HUES64 (cell line): ENCODE data around the gene SLC4A9.
A peak's percentile ranks its signal among the peaks of the same experiment; 100 is the strongest.
"Not testable (repeated sequence)": the region's sequence is repeated elsewhere in the genome, so short reads cannot be mapped to it uniquely, and the experiment has no call there.

Source experiments
- H3K27ac ChIP-seq: 2 replicates; pipeline ENCODE4 v1.7.0; 2013; ENCODE audit warnings: low read depth, low read length, inconsistent platforms
- H3K27me3 ChIP-seq: 2 replicates; pipeline ENCODE4 v1.6.1; 2013; ENCODE audit warnings: mild to moderate bottlenecking, low read length; ENCODE audit not compliant: insufficient read depth
- H3K36me3 ChIP-seq: 2 replicates; pipeline ENCODE4 v1.6.1; 2013; ENCODE audit warnings: mild to moderate bottlenecking, low read length; ENCODE audit not compliant: insufficient read depth
- H3K4me1 ChIP-seq: 2 replicates; pipeline ENCODE4 v1.6.1; 2013; ENCODE audit warnings: mild to moderate bottlenecking, low read length, moderate library complexity; ENCODE audit not compliant: insufficient read depth
- H3K4me3 ChIP-seq: 2 replicates; pipeline ENCODE4 v1.5.1; 2013; ENCODE audit warnings: mild to moderate bottlenecking, low read length, moderate library complexity
- H3K9ac ChIP-seq: 2 replicates; pipeline ENCODE4 v1.6.1; 2013; ENCODE audit warnings: mild to moderate bottlenecking, low read depth, low read length
- H3K9me3 ChIP-seq: 2 replicates; pipeline ENCODE4 v1.6.1; 2013; ENCODE audit warnings: low read depth, low read length; ENCODE audit not compliant: insufficient read depth
- WGBS: fragments of 150-250, 120-280 bp; methylation state at CpG from one replicate; pipeline ENCODE4 v1.1.7; 2013; ENCODE audit warnings: missing lambda C conversion rate; 5-methylcytosine and 5-hydroxymethylcytosine counted together

Gene SLC4A9

GRCh38 chr5:140401362-140402257 lies 41.6 kb downstream of the SLC4A9 start, which contains the start of gene ANKHD1:
Gene ANKHD1, plus strand, starts transcription at chr5:140401833. Its CDS starts 135 bp downstream, at chr5:140401968.
- Histone ChIP-seq H3K27me3 (no peaks in the 10 kb centered on the region), H3K36me3 (peaks cover 7% of the 10 kb centered on the region; the same call in 1 of the 2 replicates), H3K27ac (peak within 1 kb of the TSS; percentile 96), H3K4me3 (peak within 1 kb of the TSS; percentile 82), H3K9ac (peak within 1 kb of the TSS; percentile 90), H3K9me3 (no peaks in the 10 kb centered on the region), H3K4me1 (peaks cover 13% of the 10 kb centered on the region)
- under 1% methylated on average over 83 of the region's 83 CpGs for WGBS

- WGBS = 8% methylated on average over 36 of the region's 36 CpGs
- H3K27ac ChIP-seq = peak overlapping the region; percentile 96
Measured at GRCh38 chr5:140402258-140403074, 42.5 kb downstream of the SLC4A9 start.

DNA sequence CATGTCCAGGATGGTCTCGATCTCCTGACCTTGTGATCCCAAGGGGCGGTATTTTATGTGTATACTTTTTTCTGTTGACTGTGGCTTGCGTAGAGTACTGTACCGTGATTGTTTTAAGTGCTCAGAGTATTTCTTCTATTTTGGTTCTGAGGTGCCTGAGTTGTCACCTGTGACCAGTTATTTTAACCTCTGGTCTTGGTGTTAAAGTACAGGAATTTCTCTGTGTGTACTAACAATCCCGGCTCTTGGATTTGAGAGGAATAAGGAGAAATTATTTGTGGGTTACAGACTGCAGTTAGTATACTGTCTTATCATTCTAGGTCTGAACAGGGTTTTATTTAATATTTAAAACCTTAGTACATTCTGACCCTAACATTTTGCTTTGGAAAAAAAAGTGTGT lies 43.6 kb downstream of the SLC4A9 start:
- Histone ChIP-seq H3K36me3 (peaks cover 7% of the 10 kb centered on the region; the same call in 1 of the 2 replicates), H3K27me3 (no peaks in the 10 kb centered on the region), H3K4me3 (peak overlapping the region; percentile 82), H3K9ac (no peak overlapping the region), H3K27ac (no peak overlapping the region), H3K9me3 (no peaks in the 10 kb centered on the region), H3K4me1 (peaks cover 14% of the 10 kb centered on the region)
- WGBS = 85% methylated on average over 5 of the region's 5 CpGs

More at GRCh38 chr5:140402258-140403074, 42.5 kb downstream of the SLC4A9 start:
- Histone ChIP-seq H3K9ac (peak overlapping the region; percentile 90), H3K27me3 (no peaks in the 10 kb centered on the region), H3K4me3 (peak overlapping the region; percentile 82), H3K9me3 (no peaks in the 10 kb centered on the region), H3K36me3 (peaks cover 7% of the 10 kb centered on the region; the same call in 1 of the 2 replicates), H3K4me1 (peaks cover 16% of the 10 kb centered on the region)

DNA sequence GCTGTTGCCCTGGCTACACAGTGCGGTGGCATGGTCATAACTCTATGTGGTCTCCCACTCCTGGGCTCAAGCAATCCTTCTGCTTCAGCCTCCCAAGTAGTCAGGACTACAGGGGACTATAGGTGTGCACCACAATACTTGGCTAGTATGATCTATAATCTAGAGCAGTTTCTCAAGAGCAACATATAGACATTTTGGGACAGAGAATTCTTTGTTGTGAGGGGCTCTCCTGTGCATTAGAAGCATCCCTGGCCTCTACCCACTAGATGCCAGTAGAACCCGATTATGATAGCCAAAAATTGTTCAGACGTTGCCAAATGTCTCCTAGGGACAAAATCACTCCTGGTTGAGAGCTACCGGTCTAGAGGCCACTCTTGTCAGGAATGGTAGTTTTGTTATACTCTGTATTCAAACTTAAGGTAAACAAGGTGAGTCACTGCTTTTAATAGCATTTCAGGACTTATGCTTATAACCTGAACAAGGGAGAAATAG lies 48.8 kb downstream of the SLC4A9 start:
- Histone ChIP-seq H3K4me1 (peaks cover 6% of the 10 kb centered on the region; the same call in 1 of the 2 replicates), H3K27me3 (no peaks in the 10 kb centered on the region), H3K9ac (no peak overlapping the region), H3K4me3 (no peak overlapping the region), H3K36me3 (peaks cover 12% of the 10 kb centered on the region; the same call in 1 of the 2 replicates), H3K27ac (no peak overlapping the region), H3K9me3 (no peaks in the 10 kb centered on the region)
- 93% methylated on average over 4 of the region's 4 CpGs for WGBS

GRCh38 chr5:140413230-140413629 lies 53.2 kb downstream of the SLC4A9 start:
- 100% methylated on average over 1 of the region's 1 CpG for WGBS
- Histone ChIP-seq H3K4me3 (no peak overlapping the region), H3K9ac (no peak overlapping the region), H3K36me3 (peaks cover 13% of the 10 kb centered on the region; the same call in 1 of the 2 replicates), H3K27me3 (no peaks in the 10 kb centered on the region), H3K4me1 (no peaks in the 10 kb centered on the region), H3K27ac (no peak overlapping the region), H3K9me3 (no peaks in the 10 kb centered on the region)

DNA sequence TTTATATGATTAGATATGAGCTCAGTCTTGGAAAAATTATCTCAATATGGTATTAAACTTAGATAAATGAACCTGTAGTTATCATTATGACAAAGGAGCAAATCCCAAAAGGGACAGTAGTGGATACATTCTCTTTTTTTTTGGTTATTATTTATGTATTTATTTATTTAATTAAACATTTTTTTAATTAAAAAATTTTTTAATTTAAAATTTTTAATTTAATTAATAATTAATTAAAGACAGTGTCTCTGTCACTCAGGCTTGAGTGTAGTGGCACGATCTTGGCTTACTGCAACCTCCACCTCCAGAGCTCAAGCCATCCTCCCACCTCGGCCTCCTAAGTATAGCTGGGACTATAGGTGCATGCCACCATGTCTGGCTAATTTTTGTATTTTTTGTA lies 57.2 kb downstream of the SLC4A9 start:
- no peaks in the 10 kb centered on the region for H3K4me1 ChIP-seq
- no peaks in the 10 kb centered on the region for H3K27me3 ChIP-seq
- H3K9me3 ChIP-seq = no peaks in the 10 kb centered on the region
- no peak overlapping the region for H3K27ac ChIP-seq
- H3K4me3 ChIP-seq = no peak overlapping the region
- 89% methylated on average over 2 of the region's 2 CpGs for WGBS
- no peak overlapping the region for H3K9ac ChIP-seq
- peaks cover 13% of the 10 kb centered on the region; the same call in 1 of the 2 replicates for H3K36me3 ChIP-seq

- H3K36me3 ChIP-seq = peaks cover 7% of the 10 kb centered on the region; the same call in 1 of the 2 replicates
- no peak overlapping the region for H3K27ac ChIP-seq
- no peak overlapping the region for H3K9ac ChIP-seq
- H3K4me3 ChIP-seq = no peak overlapping the region
- WGBS = 90% methylated on average over 1 of the region's 1 CpG
- H3K27me3 ChIP-seq = no peaks in the 10 kb centered on the region
- no peaks in the 10 kb centered on the region for H3K9me3 ChIP-seq
- no peaks in the 10 kb centered on the region for H3K4me1 ChIP-seq
Measured at GRCh38 chr5:140418862-140419520, 59.0 kb downstream of the SLC4A9 start.

DNA sequence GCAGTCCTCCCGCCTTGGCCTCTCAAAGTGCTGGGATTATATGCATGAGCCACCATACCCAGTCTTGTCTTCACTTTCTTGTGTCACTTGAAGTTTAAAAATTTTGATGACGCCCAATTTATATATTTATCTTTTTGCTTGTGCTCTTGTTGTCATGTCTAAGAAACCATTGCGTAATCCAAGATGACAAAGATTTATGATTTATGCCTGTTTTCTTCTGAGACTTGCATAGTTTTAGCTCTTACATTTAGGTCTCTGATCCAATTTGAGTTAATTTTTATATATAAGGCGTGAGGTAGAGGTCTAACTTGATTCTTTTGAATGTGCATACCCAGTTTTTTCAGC lies 60.2 kb downstream of the SLC4A9 start:
- no peak overlapping the region for H3K27ac ChIP-seq
- H3K9me3 ChIP-seq = no peaks in the 10 kb centered on the region
- H3K4me3 ChIP-seq = no peak overlapping the region
- H3K27me3 ChIP-seq = no peaks in the 10 kb centered on the region
- no peaks in the 10 kb centered on the region for H3K4me1 ChIP-seq
- H3K9ac ChIP-seq = no peak overlapping the region
- 93% methylated on average over 4 of the region's 4 CpGs for WGBS
- peaks cover 4% of the 10 kb centered on the region; the same call in 1 of the 2 replicates for H3K36me3 ChIP-seq

DNA sequence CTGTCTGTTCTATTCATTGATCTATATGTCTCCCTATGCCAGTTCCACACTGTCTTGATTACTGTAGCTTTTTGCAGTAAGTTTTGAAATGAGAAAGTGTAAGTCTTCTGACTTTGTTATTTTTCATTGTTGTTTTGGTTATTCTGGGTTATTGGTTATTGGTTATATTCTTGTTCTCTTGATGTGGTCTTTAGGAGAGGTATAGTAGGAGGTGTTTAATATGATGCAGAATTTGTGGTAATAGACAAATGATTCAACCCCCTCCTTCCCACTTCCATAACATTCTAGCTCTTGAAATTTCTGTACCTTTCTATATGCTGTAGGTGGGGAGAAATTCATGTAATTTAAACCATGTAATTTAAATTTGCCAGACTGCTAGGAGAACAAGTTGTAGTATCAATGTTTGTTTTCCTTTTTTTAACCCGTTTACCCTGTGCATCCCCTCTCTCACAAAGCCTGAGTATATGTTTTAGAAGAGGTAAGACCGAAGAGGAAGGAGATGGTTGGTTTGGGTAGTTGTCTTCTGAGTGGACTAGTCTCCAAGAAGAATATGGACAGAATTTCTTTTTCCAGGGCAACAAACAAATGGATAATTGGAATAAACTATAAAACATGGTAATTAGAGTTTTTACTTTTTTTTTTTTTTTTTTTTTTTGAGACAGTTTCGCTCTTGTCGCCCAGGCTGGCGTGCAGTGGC lies 60.8 kb downstream of the SLC4A9 start:
- H3K4me1 ChIP-seq = no peaks in the 10 kb centered on the region
- peaks cover 3% of the 10 kb centered on the region; the same call in 1 of the 2 replicates for H3K9me3 ChIP-seq
- no peak overlapping the region for H3K9ac ChIP-seq
- no peak overlapping the region for H3K4me3 ChIP-seq
- no peaks in the 10 kb centered on the region for H3K27me3 ChIP-seq
- H3K27ac ChIP-seq = no peak overlapping the region
- WGBS = 96% methylated on average over 5 of the region's 5 CpGs
- H3K36me3 ChIP-seq = peaks cover 5% of the 10 kb centered on the region; the same call in 1 of the 2 replicates

DNA sequence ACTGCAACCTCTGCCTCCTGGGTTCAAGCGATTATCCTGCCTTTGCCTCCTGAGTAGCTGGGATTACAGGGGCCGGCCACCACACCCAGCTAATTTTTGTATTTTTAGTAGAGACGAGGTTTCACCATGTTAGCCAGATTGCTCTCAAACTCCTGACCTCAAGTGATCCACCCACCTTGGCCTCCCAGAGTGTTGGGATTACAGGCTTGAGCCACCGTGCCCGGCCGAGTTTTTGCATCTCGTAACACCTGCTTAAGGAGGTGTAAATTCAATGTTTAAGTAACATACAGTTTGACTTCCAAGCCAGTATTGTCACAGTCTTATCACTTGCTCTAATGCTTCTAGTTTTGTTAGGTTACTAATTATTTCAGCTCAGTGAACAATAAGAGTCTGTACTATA lies 61.4 kb downstream of the SLC4A9 start:
- not testable (repeated sequence) for H3K4me1 ChIP-seq, H3K27me3 ChIP-seq, H3K9me3 ChIP-seq, H3K27ac ChIP-seq, H3K4me3 ChIP-seq, H3K9ac ChIP-seq, H3K36me3 ChIP-seq
- WGBS = 80% methylated on average over 7 of the region's 7 CpGs
